ENCODE results near the gene TTF1. TPM values are rescaled to one million over a fixed set of nuclear protein-coding genes. Genes with fewer than 3 reads are reported as not detected.
A peak's percentile ranks its signal among the peaks of the same experiment; 100 is the strongest.

The TTF1 gene
- total and polyA plus RNA-seq, 2 of the 13 experiments (the other 11 are each of a cell fraction or from before 2014, with no cell fraction given): 3.4 to 9.8 TPM

DNA sequence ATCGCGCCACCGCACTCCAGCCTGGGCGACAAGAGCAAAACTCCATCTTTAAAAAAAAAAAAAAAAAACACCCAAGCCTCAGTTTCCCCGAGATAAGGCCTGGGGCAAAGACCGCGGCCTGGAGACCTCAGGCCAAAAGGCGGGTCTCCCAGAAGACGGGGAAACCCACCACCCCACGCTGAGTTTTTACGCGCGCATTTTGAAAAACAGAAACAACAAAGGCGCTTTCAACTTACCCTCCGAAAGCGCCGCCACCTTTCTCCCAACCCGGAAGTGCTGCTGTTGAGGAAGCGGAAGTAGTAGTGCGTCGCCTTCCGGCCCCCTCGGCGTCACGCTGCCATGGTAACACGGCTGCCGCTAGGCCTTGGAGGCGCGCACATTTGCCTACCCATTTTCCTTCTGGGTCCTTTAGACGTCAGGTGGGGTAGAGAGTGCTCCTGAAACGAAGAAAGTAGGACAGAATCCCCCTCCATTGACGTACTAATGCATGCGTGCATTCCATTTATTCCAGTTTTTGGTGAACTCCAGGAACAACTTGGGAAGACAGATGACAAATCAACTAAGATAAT, at the start of gene TTF1 (continued):
- TF ChIP-seq ZNF772 (CRISPR knock-in tag; IDR thresholded peaks at IDR 0.05) (no peak), SP4 (CRISPR knock-in tag; IDR thresholded peaks at IDR 0.05) (no peak), ZNF20 (CRISPR knock-in tag; IDR thresholded peaks at IDR 0.05) (no peak), CBX5 (CRISPR knock-in tag; IDR thresholded peaks at IDR 0.05; ENCODE audit: borderline replicate concordance) (no peak), ZNF839 (CRISPR knock-in tag; IDR thresholded peaks at IDR 0.05; ENCODE audit: borderline replicate concordance) (no peak), TCF7L2 (IDR thresholded peaks at IDR 0.05; ENCODE audit: low read depth, low read length) (no peak), ATAD3A (CRISPR knock-in tag; IDR thresholded peaks at IDR 0.05) (no peak), AGO1 (IDR thresholded peaks at IDR 0.05; ENCODE audit: low read depth, low read length, poor library complexity, severe bottlenecking) (no peak), ZNF543 (CRISPR knock-in tag; IDR thresholded peaks at IDR 0.05) (no peak), NFYB (CRISPR knock-in tag; IDR thresholded peaks at IDR 0.05) (no peak)
- TF ChIP-seq, protein P1, sequence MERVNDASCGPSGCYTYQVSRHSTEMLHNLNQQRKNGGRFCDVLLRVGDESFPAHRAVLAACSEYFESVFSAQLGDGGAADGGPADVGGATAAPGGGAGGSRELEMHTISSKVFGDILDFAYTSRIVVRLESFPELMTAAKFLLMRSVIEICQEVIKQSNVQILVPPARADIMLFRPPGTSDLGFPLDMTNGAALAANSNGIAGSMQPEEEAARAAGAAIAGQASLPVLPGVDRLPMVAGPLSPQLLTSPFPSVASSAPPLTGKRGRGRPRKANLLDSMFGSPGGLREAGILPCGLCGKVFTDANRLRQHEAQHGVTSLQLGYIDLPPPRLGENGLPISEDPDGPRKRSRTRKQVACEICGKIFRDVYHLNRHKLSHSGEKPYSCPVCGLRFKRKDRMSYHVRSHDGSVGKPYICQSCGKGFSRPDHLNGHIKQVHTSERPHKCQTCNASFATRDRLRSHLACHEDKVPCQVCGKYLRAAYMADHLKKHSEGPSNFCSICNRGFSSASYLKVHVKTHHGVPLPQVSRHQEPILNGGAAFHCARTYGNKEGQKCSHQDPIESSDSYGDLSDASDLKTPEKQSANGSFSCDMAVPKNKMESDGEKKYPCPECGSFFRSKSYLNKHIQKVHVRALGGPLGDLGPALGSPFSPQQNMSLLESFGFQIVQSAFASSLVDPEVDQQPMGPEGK (CRISPR knock-in tag; IDR thresholded peaks at IDR 0.05): peak; percentile 63
- TF ChIP-seq, protein P2, sequence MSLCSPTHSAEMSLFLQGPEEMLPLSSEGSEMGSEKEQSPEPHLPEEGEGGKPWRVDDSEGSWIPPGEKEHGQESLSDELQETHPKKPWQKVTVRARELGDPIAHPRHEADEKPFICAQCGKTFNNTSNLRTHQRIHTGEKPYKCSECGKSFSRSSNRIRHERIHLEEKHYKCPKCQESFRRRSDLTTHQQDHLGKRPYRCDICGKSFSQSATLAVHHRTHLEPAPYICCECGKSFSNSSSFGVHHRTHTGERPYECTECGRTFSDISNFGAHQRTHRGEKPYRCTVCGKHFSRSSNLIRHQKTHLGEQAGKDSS (CRISPR knock-in tag; IDR thresholded peaks at IDR 0.05; ENCODE audit: borderline replicate concordance, low read depth): no peak
- TF ChIP-seq, protein P3, sequence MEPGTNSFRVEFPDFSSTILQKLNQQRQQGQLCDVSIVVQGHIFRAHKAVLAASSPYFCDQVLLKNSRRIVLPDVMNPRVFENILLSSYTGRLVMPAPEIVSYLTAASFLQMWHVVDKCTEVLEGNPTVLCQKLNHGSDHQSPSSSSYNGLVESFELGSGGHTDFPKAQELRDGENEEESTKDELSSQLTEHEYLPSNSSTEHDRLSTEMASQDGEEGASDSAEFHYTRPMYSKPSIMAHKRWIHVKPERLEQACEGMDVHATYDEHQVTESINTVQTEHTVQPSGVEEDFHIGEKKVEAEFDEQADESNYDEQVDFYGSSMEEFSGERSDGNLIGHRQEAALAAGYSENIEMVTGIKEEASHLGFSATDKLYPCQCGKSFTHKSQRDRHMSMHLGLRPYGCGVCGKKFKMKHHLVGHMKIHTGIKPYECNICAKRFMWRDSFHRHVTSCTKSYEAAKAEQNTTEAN (CRISPR knock-in tag; conservative IDR thresholded peaks at IDR 0.05): no peak
- TF ChIP-seq, protein P4, sequence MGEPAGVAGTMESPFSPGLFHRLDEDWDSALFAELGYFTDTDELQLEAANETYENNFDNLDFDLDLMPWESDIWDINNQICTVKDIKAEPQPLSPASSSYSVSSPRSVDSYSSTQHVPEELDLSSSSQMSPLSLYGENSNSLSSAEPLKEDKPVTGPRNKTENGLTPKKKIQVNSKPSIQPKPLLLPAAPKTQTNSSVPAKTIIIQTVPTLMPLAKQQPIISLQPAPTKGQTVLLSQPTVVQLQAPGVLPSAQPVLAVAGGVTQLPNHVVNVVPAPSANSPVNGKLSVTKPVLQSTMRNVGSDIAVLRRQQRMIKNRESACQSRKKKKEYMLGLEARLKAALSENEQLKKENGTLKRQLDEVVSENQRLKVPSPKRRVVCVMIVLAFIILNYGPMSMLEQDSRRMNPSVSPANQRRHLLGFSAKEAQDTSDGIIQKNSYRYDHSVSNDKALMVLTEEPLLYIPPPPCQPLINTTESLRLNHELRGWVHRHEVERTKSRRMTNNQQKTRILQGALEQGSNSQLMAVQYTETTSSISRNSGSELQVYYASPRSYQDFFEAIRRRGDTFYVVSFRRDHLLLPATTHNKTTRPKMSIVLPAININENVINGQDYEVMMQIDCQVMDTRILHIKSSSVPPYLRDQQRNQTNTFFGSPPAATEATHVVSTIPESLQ (CRISPR knock-in tag; conservative IDR thresholded peaks at IDR 0.05): 0 out of 2 replicates have a peak, but pooled peaks have one; percentile 69
- TF ChIP-seq, protein P5, sequence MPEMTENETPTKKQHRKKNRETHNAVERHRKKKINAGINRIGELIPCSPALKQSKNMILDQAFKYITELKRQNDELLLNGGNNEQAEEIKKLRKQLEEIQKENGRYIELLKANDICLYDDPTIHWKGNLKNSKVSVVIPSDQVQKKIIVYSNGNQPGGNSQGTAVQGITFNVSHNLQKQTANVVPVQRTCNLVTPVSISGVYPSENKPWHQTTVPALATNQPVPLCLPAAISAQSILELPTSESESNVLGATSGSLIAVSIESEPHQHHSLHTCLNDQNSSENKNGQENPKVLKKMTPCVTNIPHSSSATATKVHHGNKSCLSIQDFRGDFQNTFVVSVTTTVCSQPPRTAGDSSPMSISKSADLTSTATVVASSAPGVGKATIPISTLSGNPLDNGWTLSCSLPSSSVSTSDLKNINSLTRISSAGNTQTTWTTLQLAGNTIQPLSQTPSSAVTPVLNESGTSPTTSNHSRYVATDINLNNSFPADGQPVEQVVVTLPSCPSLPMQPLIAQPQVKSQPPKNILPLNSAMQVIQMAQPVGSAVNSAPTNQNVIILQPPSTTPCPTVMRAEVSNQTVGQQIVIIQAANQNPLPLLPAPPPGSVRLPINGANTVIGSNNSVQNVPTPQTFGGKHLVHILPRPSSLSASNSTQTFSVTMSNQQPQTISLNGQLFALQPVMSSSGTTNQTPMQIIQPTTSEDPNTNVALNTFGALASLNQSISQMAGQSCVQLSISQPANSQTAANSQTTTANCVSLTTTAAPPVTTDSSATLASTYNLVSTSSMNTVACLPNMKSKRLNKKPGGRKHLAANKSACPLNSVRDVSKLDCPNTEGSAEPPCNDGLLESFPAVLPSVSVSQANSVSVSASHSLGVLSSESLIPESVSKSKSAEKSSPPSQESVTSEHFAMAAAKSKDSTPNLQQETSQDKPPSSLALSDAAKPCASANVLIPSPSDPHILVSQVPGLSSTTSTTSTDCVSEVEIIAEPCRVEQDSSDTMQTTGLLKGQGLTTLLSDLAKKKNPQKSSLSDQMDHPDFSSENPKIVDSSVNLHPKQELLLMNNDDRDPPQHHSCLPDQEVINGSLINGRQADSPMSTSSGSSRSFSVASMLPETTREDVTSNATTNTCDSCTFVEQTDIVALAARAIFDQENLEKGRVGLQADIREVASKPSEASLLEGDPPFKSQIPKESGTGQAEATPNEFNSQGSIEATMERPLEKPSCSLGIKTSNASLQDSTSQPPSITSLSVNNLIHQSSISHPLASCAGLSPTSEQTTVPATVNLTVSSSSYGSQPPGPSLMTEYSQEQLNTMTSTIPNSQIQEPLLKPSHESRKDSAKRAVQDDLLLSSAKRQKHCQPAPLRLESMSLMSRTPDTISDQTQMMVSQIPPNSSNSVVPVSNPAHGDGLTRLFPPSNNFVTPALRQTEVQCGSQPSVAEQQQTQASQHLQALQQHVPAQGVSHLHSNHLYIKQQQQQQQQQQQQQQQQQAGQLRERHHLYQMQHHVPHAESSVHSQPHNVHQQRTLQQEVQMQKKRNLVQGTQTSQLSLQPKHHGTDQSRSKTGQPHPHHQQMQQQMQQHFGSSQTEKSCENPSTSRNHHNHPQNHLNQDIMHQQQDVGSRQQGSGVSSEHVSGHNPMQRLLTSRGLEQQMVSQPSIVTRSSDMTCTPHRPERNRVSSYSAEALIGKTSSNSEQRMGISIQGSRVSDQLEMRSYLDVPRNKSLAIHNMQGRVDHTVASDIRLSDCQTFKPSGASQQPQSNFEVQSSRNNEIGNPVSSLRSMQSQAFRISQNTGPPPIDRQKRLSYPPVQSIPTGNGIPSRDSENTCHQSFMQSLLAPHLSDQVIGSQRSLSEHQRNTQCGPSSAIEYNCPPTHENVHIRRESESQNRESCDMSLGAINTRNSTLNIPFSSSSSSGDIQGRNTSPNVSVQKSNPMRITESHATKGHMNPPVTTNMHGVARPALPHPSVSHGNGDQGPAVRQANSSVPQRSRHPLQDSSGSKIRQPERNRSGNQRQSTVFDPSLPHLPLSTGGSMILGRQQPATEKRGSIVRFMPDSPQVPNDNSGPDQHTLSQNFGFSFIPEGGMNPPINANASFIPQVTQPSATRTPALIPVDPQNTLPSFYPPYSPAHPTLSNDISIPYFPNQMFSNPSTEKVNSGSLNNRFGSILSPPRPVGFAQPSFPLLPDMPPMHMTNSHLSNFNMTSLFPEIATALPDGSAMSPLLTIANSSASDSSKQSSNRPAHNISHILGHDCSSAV (CRISPR knock-in tag; IDR thresholded peaks at IDR 0.05; ENCODE audit: borderline replicate concordance): no peak

Data from HepG2 (cell line).